K562 (cell line): ENCODE data around the gene HDAC3. TPM values are rescaled to one million over a fixed set of nuclear protein-coding genes. Genes with fewer than 3 reads are reported as not detected.

Experiments used
- CREBBP ChIP-seq: IDR thresholded peaks from one replicate; pipeline ENCODE4 v1.6.1; 2012; ENCODE audit warnings: low read depth, mild to moderate bottlenecking, control low read depth, inconsistent platforms, low read length
- E2F8 ChIP-seq: fragments of 450-650 bp; IDR thresholded peaks from 2 replicates; pipeline ENCODE4 v1.7.1; 2018; ENCODE audit warnings: mild to moderate bottlenecking, low read depth; ENCODE audit not compliant: partially characterized antibody
- FOXA3 ChIP-seq, 2 experiments: fragments of 450-650 bp in 1 of 2; sonication (generic) in 1 of 2; formaldehyde crosslinking; IDR thresholded peaks in 1 of 2; conservative IDR thresholded peaks in 1 of 2; 2 replicates each; pipeline versions ENCODE4 v1.4.0 to v1.8.0; 2020 to 2022; ENCODE audit warnings: mild to moderate bottlenecking in 2 of 2, missing genetic modification reagents in 1 of 2
- HDAC1 ChIP-seq, 2 experiments: fragments of 450-650 bp; IDR thresholded peaks; 2 replicates each; pipeline ENCODE4 v1.6.1; 2016 to 2017; ENCODE audit warnings: inconsistent platforms in 1 of 2, mild to moderate bottlenecking in 1 of 2, moderate library complexity in 1 of 2
- HOMEZ ChIP-seq: fragments of 250-450 bp; sonication (Bioruptor Pico); IDR thresholded peaks from 2 replicates; pipeline ENCODE4 v1.4.0; 2020; ENCODE audit warnings: mild to moderate bottlenecking, moderate library complexity
- KLF16 ChIP-seq: IDR thresholded peaks from 2 replicates; pipeline ENCODE4 v1.6.1; 2016; ENCODE audit warnings: antibody characterized with exemption
- SMARCC2 ChIP-seq: fragments of 450-650 bp; IDR thresholded peaks from 2 replicates; pipeline ENCODE4 v1.6.1; 2017; ENCODE audit warnings: antibody characterized with exemption, moderate library complexity, mild to moderate bottlenecking, low read depth
- YY1 ChIP-seq, 3 experiments: IDR thresholded peaks; 2 replicates each; pipeline ENCODE4 v1.6.1; 2011; ENCODE audit warnings: low read length in 2 of 3, mild to moderate bottlenecking in 2 of 3, moderate library complexity in 2 of 3, borderline replicate concordance in 1 of 3, control low read depth in 1 of 3, low read depth in 1 of 3; ENCODE audit not compliant: insufficient read depth in 3 of 3, insufficient replicate concordance in 2 of 3, control insufficient read depth in 1 of 3, insufficient read length in 1 of 3; ENCODE audit errors: extremely low read depth in 1 of 3
- ZBTB34 ChIP-seq: fragments of 250-450 bp; sonication (Bioruptor Pico); IDR thresholded peaks from 2 replicates; pipeline ENCODE4 v1.8.0; 2021; ENCODE audit warnings: mild to moderate bottlenecking, moderate library complexity
- ZC3H4 ChIP-seq: sonication (generic); formaldehyde crosslinking; IDR thresholded peaks from 2 replicates; pipeline ENCODE4 v1.9.0; 2021; ENCODE audit warnings: missing genetic modification reagents, borderline replicate concordance
- polyA plus RNA-seq, 8 experiments: library from polyadenylated mRNA; depleted of rRNA in 4 of 8; stranded (reverse) in 5 of 8; unstranded in 3 of 8; fragments of >200 nt; fragmentation: Nextera tagmentation in 2 of 8; fragmentation: Illumina TruSeq in 1 of 8; extraction: Ambion mirVana in 2 of 8; extraction: Trizol in 1 of 8; gene quantifications; 2 replicates each; pipeline versions ENCODE4 v1.2.1 to v1.2.3, GENCODE V29; 2011 to 2014; ENCODE audit warnings: inconsistent platforms in 1 of 8, missing spikeins in 1 of 8
- total RNA-seq, 7 experiments: library from RNA; depleted of rRNA in 6 of 7; stranded (reverse); fragments of >200 nt in 6 of 7; fragmentation: Illumina TruSeq in 2 of 7; extraction: Trizol in 2 of 7; gene quantifications; 2 replicates each; pipeline versions ENCODE4 v1.2.1 to v1.2.3, GENCODE V29; 2011 to 2021; ENCODE audit warnings: low replicate concordance in 1 of 7

Gene HDAC3
- total and polyA plus RNA-seq, 9 of the 15 experiments (the other 6 are each of a cell fraction or from before 2014, with no cell fraction given): 89.7 to 191 (median 119) TPM

- TF ChIP-seq E2F8: no peak
- peak in 1 of 3 experiments; percentile 14 for TF ChIP-seq YY1 (IDR thresholded peaks at IDR 0.05; ENCODE audit: borderline replicate concordance in 1 of 3, control insufficient read depth in 1 of 3, extremely low read depth in 1 of 3, insufficient read depth in 3 of 3, insufficient read length in 1 of 3, insufficient replicate concordance in 2 of 3, low read depth in 1 of 3, low read length in 2 of 3)
- no peak for TF ChIP-seq KLF16
- no peak for TF ChIP-seq ZBTB34 (CRISPR knock-in tag)
- TF ChIP-seq FOXA3 (CRISPR knock-in tag; conservative IDR thresholded peaks at IDR 0.05 in 1 of 2, IDR thresholded peaks at IDR 0.05 in 1 of 2): no peak
- TF ChIP-seq SMARCC2: no peak
- TF ChIP-seq HDAC1 (IDR thresholded peaks at IDR 0.05): peak in 1 of 2 experiments; percentile 33; a peak in 1 of 4 replicates
- no peak for TF ChIP-seq HOMEZ (CRISPR knock-in tag)
- no peak for TF ChIP-seq ZC3H4 (CRISPR knock-in tag)
- no peak for TF ChIP-seq CREBBP
Measured at GRCh38 chr5:141650851-141651727, 14.4 kb upstream of the HDAC3 start, which contains the start of gene FCHSD1 (continued).
